ENCODE measurements around the gene ADPRHL1.
A peak's percentile ranks its signal among the peaks of the same experiment; 100 is the strongest.

Gene ADPRHL1

DNA sequence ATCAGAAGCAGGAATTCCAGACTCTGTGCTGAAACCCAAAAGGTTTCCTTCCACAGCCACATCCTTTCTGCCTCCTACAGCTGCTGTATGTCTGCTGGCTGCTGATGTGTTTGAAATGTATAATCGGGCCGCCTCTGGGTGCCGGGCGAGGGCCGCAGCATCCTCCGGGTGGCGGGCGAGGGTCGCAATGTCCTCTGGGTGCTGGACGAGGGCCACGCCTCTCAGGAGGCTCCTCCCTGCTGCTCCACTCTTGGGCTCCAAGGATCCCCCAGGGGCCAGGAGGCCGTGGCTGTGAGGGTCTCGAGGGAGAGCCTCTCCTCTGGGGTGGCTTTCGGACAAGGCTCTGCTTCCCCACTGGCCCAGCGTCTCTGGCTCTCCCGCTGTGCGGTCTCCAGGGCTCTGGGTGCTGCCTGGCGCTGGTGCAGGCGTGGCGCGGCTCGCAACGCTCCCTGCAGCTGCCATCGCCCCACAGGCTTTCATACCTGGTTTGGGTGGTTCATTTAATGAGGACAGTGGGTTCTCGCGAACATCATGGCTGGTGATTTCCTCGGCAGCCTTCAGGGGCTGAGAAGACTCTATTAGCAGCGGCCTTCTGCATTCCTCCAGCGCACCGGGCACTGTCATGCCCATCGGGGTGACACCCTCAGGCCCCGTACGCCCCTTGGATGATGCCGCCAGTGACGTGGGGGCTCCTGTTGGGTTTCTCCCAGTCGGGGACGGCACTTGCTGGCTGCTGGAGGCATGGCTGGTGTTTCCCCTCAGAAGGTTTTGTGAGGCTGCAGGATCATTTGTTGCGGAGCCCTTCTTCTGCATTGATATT lies 47.6 kb downstream of the ADPRHL1 start:
- H3K4me1 ChIP-seq (ENCODE audit: insufficient read depth, low read length), result no peaks in the 10 kb centered on the region; the same call in 1 of the 2 replicates
- no peaks in the 10 kb centered on the region for H3K9me3 ChIP-seq (ENCODE audit: control insufficient read depth, insufficient read depth, low read length)
- H3K36me3 ChIP-seq (ENCODE audit: insufficient read depth, low read length), result no peaks in the 10 kb centered on the region
- no peak overlapping the region for H3K9ac ChIP-seq (ENCODE audit: low read depth, low read length)

DNA sequence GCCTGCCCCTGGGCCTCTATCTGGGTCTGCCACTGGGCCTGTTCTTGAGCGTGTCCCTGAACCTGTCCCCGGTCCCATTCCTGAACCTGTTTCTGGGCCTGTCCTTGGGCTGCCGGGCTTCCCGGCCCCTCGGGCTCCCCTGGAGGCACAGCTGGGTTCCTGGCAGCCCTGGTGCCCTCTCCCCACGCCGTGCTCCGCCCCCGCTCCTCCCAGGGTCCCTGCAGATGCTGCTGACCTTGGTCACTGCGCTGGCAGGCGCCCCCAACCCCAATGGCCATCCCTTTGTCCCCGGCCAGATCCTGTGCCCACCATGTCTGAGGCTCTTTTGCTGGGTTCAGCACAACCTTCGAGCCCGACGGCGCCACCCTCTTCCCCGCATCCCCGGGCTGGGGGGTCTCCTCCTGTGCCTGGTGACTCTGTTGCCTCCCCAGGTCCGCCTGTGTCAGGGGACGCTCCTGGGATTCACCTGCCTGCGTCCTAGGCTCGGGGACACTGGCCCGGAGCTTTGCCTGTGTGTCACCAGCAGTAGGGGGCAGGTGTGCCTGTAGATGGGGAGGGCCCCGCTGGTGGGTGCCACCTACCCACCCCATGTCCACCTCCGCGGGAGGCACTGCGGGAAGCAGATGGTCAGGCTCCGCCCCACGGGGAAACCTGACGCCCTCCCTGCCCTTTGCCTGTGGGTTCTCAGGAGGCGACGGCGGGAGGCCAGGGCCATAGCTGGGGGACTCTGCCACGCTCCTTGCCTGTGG lies 48.4 kb downstream of the ADPRHL1 start:
- Histone ChIP-seq H3K4me1 (ENCODE audit: insufficient read depth, low read length) (no peaks in the 10 kb centered on the region), H3K36me3 (ENCODE audit: insufficient read depth, low read length) (no peaks in the 10 kb centered on the region), H3K9ac (ENCODE audit: low read depth, low read length) (no peak overlapping the region)

DNA sequence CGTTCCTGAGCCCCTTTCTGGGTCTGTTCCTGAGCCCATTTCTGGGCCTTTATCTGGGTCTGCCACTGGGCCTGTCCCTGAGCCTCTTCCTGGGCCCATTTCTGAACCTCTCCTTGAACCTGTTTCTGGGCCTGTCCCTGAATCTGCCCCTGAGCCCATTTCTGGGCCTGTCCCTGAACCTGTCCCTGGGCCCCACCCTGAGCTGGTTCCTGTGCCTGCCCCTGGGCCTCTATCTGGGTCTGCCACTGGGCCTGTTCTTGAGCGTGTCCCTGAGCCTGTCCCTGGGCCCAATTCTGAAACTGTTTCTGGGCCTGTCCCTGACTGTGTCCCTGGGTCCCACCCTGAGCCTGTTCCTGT lies 48.9 kb downstream of the ADPRHL1 start:
- Histone ChIP-seq H3K9me3 (ENCODE audit: control insufficient read depth, insufficient read depth, low read length) (no peaks in the 10 kb centered on the region), H3K9ac (ENCODE audit: low read depth, low read length) (no peak overlapping the region), H3K4me1 (ENCODE audit: insufficient read depth, low read length) (peaks cover under 1% of the 10 kb centered on the region; the same call in 1 of the 2 replicates), H3K36me3 (ENCODE audit: insufficient read depth, low read length) (no peaks in the 10 kb centered on the region)

More for the DNA sequence above, 48.4 kb downstream of the ADPRHL1 start:
- no peaks in the 10 kb centered on the region for H3K9me3 ChIP-seq (ENCODE audit: control insufficient read depth, insufficient read depth, low read length)

DNA sequence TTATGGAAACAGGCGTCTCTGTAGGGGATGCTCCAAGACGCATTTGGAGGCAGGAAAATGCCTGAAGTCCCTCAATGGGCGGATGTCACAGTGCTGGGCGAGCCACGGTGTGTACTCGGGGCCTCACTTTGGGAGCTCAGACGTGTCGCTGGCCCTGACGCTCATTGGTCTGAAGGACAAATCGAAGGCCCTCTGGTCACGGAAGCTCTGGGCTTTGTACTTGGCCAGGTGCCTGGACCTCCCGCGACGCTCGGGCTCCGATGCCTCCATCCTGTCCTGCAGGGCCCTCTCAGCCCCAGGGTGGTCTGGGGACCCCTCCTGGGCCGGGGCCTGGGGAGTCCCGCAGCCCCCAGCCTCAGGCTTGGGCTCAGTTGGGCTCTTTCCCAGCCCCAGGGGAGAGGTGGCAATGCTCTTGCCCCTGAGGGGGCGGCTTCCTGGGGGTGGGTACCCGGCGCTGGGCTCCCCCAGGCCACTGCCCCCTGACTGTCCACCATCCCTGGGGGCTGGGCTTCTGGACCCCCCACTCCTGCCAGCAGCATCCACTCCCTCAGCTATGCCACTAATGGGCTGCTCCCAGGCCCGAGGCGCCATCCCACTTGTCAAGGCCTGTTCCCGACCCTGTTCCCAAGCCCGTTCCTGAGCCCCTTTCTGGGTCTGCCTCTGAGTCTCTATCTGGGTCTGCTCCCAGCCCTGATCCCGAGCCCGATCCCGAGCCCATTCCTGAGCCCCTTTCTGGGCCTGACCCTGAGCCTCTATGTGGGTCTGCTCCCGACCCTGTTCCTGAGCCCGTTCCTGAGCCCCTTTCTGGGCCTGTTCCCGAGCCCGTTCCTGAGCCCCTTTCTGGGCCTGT lies 49.8 kb downstream of the ADPRHL1 start:
- H3K9me3 ChIP-seq (ENCODE audit: control insufficient read depth, insufficient read depth, low read length), result no peaks in the 10 kb centered on the region
- H3K4me1 ChIP-seq (ENCODE audit: insufficient read depth, low read length), result peaks cover 7% of the 10 kb centered on the region; the same call in 1 of the 2 replicates
- H3K36me3 ChIP-seq (ENCODE audit: insufficient read depth, low read length), result no peaks in the 10 kb centered on the region
- H3K9ac ChIP-seq (ENCODE audit: low read depth, low read length), result no peak overlapping the region

DNA sequence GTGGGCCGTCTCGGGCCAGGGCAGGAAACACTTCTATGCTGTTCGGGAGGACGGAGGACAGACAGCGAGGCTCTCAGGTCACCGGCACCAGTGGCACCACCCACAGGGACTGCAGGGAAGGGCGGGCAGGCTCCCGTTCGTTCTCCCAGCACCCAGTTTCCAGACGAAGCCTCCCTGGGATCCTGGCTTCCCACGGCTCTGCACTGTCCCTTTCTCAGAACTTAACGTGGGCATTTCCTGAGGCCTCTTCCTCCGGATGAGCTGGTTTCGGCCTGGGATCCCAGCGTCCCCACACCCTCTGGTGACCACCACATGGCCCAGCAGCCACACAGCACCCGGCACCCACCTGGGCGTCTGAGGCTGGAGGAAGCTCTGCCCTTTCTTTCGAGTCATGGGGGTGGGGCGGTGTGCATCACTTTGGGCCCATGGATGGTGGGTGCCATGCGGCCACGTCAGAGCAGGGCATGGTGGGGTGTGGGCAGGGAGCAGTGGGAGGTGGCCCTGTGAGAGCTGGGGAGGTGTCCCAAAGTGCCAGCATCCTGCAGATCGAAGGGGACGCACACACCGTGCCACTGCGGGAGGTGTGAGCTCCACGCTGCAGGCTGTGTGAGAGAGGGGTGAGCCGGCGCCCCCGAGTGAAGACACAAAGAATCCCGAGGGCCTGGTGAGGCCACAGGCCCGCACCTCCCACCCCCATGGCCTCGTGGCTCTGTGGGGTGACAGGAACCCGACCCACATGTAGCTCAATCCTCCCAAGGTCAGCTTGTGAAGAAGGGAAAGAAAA lies 50.6 kb downstream of the ADPRHL1 start:
- H3K9ac ChIP-seq (ENCODE audit: low read depth, low read length), result no peak overlapping the region
- peaks cover 7% of the 10 kb centered on the region; the same call in 1 of the 2 replicates for H3K4me1 ChIP-seq (ENCODE audit: insufficient read depth, low read length)
- H3K9me3 ChIP-seq (ENCODE audit: control insufficient read depth, insufficient read depth, low read length), result no peaks in the 10 kb centered on the region
- no peaks in the 10 kb centered on the region for H3K36me3 ChIP-seq (ENCODE audit: insufficient read depth, low read length)

DNA sequence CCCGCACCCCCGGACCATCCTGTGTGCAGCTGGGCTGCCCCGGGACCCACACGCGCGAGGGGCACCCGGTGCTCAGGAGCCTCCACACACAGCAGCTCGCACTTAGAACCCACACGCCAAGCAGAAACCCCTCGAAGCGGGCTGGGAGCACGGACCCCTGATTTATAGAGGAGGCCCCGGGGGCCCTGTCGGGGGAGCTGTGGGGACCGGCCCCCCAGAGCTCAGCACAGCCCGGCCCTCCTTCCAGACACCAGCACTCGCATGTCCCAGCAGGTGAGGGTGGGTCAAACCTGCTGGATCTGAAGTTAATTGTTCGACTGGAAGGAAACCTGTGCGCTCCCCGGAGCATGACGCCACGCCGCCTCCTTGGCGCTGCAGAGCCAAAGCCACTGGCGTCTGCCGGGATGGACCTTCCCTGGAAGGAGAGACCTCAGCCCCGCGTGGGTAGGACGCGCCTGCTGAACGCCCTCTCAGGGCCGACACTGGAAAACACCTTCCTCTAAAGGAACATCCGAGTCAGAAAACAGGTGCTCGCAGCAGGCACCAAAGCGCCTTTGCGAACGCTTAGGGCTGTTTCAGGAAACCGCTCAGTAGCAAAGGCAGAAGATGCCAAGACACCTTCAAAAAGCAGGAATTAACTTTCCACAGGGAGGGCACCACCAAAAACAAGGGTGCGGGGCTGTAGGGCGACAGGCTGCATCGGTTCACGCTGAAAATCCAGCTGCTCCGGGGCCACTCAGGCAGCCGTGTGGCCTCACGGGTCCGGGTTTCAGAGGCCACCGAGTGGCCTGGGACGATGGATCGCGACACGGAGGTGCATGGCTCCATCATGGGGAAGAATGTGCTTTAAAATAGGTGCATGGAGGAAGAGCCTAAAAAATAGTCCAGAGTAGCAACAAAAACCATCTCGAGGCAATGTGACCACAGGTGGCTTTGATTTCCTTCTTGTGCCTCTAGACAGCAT lies 51.6 kb downstream of the ADPRHL1 start:
- no peak overlapping the region for H3K9ac ChIP-seq (ENCODE audit: low read depth, low read length)
- no peaks in the 10 kb centered on the region for H3K9me3 ChIP-seq (ENCODE audit: control insufficient read depth, insufficient read depth, low read length)
- H3K4me1 ChIP-seq (ENCODE audit: insufficient read depth, low read length), result peaks cover 7% of the 10 kb centered on the region; the same call in 1 of the 2 replicates
- no peaks in the 10 kb centered on the region for H3K36me3 ChIP-seq (ENCODE audit: insufficient read depth, low read length)

DNA sequence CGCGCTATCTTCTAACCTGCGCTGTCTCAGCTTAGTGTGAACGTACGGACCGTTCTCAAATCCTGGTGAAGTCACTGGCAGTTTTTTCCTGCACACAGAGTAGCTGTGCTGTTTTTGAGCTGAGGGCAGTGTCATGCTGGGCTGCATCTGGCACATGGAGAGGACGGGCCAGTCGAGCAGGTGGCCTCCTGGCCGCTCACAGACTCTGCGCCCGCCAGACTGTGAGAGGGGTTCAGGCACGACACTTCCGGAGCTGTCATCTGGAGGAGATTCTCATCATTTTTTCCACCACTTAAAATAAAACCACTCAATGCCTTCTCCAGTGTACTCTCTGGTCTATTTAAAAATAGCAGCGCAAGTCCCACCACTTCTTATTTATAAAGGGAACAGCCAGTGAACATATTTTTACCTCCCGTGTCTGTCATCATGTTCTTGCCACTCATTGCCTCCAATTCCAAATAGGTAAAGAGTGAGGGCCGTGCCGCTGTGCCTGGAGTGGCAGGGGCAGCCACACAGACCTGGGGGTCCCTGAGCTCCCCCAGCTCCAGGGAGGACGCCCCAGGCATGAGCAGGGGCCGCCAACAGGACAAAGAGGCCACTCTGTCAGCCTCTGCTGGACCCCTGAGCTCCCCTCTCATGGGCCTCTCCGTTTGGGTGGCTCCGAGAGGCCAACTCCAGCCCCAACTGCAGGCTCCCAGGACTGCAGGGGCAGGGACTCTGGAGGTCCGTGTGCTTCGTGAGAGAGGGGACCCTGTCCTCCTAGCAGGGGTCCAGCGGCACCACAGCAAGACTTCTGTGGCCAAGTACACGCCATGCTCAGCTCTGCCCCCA lies 52.5 kb downstream of the ADPRHL1 start:
- no peaks in the 10 kb centered on the region for H3K9me3 ChIP-seq (ENCODE audit: control insufficient read depth, insufficient read depth, low read length)
- peaks cover 7% of the 10 kb centered on the region; the same call in 1 of the 2 replicates for H3K4me1 ChIP-seq (ENCODE audit: insufficient read depth, low read length)
- H3K9ac ChIP-seq (ENCODE audit: low read depth, low read length), result no peak overlapping the region
- no peaks in the 10 kb centered on the region for H3K36me3 ChIP-seq (ENCODE audit: insufficient read depth, low read length)

DNA sequence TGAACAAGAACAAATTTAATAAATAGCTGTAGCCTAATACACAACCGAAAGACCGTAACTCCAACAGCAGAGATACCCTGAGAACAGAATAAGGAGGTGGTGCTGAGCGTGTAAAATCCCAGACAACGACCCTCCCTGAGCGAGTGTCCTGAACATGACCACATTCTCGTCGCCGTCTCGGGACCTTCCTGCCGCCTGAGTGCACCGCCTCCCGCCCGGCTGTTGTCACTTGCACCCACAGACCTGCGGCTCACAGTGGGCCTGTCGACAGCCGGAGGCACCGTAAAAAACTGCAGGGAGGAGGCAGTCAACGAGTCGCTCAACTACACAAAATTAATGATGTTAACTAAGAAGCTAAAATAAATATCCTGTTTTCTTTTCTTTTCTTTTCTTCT lies 53.5 kb downstream of the ADPRHL1 start:
- H3K36me3 ChIP-seq (ENCODE audit: insufficient read depth, low read length), result no peaks in the 10 kb centered on the region
- H3K9me3 ChIP-seq (ENCODE audit: control insufficient read depth, insufficient read depth, low read length), result no peaks in the 10 kb centered on the region
- H3K4me1 ChIP-seq (ENCODE audit: insufficient read depth, low read length), result peaks cover 7% of the 10 kb centered on the region; the same call in 1 of the 2 replicates
- H3K9ac ChIP-seq (ENCODE audit: low read depth, low read length), result no peak overlapping the region

DNA sequence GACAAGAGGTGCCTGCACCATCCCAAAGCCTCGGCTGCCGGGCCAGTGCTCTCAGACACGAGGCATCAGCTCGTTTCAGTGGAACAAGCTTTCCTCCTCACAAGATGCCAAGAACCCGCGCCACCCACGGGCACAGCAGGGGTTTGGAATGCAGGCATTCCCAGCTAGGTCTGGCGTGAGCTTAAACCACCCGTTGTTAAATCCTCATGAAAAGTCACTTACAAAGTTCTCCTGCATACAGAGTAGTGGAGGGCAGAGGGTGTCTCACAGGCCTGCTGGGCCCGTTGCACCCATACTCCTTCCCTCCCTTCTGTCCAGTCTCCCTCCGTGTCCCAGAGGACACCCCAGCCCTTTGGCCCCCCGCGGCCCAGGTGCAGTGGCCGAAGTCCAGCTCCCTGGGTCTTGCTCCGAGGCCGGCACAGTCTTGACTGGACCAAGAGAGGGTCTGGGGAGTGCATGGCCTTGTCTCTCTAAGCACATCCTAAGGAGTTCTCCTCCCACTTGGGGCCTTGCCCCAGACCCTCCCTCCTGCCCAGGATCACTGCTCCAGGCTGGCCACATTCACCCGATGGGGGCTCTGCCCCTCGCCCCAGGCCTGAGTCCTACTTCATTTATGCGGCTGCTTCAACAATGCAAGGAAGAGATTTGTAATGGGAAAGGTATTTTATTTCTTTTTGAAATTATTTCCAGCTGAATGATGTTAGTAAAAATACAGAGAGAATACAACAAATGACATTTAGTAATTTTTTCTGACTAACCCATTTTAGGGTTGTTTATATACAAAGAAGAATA lies 54.1 kb downstream of the ADPRHL1 start:
- Histone ChIP-seq H3K9me3 (ENCODE audit: control insufficient read depth, insufficient read depth, low read length) (no peaks in the 10 kb centered on the region), H3K9ac (ENCODE audit: low read depth, low read length) (no peak overlapping the region), H3K36me3 (ENCODE audit: insufficient read depth, low read length) (no peaks in the 10 kb centered on the region), H3K4me1 (ENCODE audit: insufficient read depth, low read length) (peaks cover 7% of the 10 kb centered on the region; the same call in 1 of the 2 replicates)

DNA sequence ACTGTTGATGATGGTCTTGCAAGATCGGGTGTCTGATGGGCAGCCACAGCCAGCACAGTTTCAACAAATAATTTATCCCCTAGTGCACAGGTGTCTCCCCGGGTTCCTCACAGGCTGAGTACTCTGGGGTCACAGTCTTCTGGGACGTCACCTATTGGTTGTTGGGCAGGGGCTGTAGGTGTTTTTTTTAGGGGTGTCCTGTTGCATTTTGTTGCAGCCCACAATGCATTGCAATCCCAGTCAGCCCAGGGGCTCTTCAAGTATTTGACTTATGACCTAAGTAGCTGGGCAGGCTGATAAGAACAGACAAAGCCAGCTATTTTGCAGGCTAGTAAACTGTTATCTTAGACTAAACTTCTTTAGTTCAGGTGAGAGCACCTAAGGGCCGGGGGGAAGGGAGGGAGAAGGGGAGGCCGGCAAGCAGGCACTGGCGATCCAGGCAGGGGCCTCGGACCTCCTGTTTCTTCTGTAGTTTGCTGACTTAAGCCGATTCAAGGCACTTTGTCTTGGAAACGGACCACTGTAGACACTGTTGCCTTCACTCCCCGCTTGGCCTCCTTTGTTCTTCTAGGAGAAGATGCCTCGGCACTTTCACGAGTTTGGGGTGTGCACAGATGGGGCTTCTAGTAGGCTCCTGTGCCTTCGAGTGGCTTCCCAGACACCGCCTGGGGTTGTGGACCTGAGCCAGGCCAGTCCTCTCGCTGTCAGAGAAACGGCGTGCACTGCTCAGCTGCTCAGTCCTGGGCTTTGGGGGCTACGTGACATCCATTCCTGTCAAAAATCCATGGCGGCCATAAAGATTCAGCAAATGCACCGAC lies 55.5 kb downstream of the ADPRHL1 start:
- no peaks in the 10 kb centered on the region for H3K36me3 ChIP-seq (ENCODE audit: insufficient read depth, low read length)
- H3K9me3 ChIP-seq (ENCODE audit: control insufficient read depth, insufficient read depth, low read length), result no peaks in the 10 kb centered on the region
- H3K9ac ChIP-seq (ENCODE audit: low read depth, low read length), result no peak overlapping the region
- peaks cover 7% of the 10 kb centered on the region; the same call in 1 of the 2 replicates for H3K4me1 ChIP-seq (ENCODE audit: insufficient read depth, low read length)

DNA sequence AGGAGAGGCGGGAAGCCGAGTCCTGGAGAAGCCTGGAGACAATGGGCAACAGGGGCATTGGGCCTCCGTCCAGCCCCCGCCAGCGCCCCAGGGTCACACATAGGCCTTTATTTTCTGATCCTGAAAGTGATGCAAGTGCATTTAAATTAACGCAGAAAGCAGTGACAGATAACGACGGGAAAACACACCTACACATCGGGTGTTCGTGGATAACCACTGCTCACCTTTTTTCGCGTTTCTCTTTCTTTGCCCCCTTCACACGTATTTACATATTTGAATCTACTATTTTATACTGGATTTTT lies 59.0 kb downstream of the ADPRHL1 start:
- peaks cover 11% of the 10 kb centered on the region for H3K4me1 ChIP-seq (ENCODE audit: insufficient read depth, low read length)
- H3K36me3 ChIP-seq (ENCODE audit: insufficient read depth, low read length), result no peaks in the 10 kb centered on the region
- no peaks in the 10 kb centered on the region for H3K9me3 ChIP-seq (ENCODE audit: control insufficient read depth, insufficient read depth, low read length)
- H3K9ac ChIP-seq (ENCODE audit: low read depth, low read length), result peak overlapping the region; percentile 9; the same call in 1 of the 2 replicates

Measured in ES-I3 (cell line).